HG02798 (cell line): Measurements from ENCODE around the gene UGGT2.
A peak's percentile ranks its signal among the peaks of the same experiment; 100 is the strongest.
"Not testable (repeated sequence)": the region's sequence is repeated elsewhere in the genome, so short reads cannot be mapped to it uniquely, and the experiment has no call there.

ENCODE experiments used
- ATAC-seq: cut with Tn5 transposase; IDR thresholded peaks from one replicate; pipeline ENCODE4 v1.9.1; 2021; ENCODE audit warnings: mild to moderate bottlenecking; ENCODE audit not compliant: unreplicated experiment, poor library complexity

UGGT2 gene

DNA sequence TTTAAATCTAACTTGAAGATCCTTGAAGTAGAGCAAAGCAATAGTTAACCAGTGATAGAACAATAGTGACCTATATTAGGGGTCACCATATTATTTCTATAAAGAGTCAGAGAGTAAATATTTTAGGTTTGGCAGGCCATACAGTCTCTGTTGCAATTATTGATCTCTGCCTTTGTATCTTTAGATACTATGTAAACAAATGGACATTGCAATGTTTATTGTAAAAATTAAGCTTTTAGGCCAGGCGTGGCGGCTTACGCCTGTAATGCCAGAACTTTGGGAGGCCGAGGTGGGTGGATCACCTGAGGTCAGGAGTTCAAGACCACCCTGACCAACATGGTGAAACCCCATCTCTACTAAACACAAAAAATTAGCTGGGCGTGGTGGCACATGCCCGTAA, 80.5 kb downstream of the UGGT2 start:
- ATAC-seq = not testable (repeated sequence)

DNA sequence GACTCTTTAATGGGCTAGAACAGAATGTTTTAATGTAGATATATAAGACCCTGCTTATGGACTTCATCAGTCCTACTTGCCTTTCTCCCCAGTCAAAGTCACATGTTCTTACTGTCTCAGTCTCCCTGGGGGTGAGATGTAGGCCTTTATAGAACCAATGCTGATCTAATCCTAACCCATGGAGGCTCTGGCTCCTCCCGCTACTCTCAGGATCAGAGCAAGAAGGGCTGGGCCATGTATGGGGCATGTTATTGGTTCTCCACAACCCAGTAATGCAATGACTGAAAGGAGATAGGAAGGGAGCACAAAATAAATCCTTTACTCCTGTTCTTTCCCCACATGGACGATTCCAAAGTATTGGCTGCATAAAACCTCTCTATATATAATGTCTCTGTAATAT, 82.3 kb downstream of the UGGT2 start:
- no peak for ATAC-seq

- no peak for ATAC-seq
These were observed 84.3 kb downstream of the UGGT2 start for GRCh38 chr13:95968906-95969305.

- no peak for ATAC-seq
These were observed 95.9 kb downstream of the UGGT2 start for GRCh38 chr13:95957331-95957730.

GRCh38 chr13:95956589-95957148, 96.5 kb downstream of the UGGT2 start:
- peak; percentile 36 for ATAC-seq

GRCh38 chr13:95955719-95956118, 97.5 kb downstream of the UGGT2 start:
- no peak for ATAC-seq

DNA sequence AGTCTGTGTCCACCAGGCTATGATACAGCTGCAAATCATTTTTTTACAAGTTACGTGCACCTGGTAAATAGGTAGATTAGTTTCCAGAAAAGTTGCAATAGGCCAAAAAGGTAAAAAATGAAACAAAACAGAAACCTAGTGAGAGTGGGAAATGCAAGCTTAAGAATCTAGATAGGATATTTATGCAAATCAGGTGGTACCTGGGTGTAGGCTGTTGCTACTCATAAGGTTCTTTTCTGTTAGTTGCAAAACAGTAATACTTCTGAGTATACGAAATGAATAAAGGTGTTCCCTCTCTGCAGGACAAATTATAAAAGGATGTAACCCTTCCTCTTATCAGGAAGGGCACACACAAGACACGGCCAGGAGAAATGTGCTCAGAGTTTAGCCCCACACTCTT, 97.9 kb downstream of the UGGT2 start:
- ATAC-seq = peak; percentile 91

DNA sequence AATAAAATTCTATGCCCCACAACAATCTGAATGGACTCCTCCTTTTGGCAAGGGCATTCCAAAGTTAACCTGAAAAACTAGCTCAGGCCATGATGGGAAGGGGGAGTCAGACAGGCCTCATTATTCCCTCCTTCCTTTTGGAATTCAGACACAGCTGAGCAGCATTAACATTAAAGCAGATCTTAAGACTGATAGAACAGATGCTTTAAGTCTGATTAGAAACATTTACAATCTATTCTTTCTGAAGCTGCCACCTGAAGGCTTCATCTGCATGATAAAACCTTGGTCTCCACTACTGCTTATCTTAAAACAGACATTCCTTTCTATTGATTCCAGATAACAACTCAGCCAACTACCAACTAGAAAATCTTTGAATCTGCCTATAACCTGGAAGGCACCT, 98.9 kb downstream of the UGGT2 start:
- ATAC-seq = no peak

DNA sequence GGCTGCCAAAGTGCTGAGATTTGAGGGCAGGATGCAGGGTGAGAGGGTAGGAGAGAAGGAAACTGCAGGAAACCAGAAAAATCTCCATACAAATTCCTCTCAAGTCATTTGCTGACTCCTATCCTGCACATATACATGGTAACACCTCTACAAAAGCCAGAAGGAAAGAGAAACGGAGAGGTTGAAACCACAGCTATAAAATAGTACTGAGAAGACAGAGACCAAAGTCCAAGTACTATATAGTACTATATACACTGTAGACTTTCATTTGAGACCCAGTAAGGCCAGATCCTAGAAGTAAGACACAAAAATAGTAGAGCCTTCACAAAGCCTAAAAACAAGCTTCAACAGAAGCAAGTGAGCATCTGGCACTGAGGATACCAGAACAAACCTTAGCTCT, 103.1 kb downstream of the UGGT2 start:
- no peak for ATAC-seq

- no peak for ATAC-seq
These were observed 104.5 kb downstream of the UGGT2 start for GRCh38 chr13:95948656-95949055.

DNA sequence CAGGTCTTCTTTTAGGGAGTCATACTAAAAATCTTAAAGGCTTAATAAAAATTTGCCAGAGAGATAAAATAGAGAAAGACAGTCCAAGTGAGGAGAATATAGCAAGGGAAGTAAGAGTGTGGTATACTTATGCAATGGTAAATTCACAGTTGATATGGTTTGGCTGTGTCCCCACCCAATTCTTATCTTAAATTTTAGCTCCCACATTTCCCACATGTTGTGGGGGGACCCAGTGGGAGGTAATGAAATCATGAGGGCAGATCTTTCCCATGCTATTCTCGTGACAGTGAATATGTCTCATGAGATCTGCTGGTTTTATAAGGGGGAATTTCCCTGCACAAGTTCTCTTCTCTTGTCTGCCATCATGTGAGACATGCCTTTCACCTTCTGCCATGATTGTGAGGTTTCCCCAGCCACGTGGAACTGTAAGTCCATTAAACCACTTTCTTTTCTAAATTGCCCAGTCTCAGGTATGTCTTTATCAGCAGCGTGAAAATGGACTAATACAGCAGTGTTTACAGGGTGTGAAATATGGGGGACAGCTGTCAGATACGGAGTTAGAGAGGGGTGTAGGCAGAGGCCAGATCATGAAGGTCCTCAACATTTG, 115.4 kb downstream of the UGGT2 start:
- no peak for ATAC-seq

GRCh38 chr13:95931300-95932025, 121.7 kb downstream of the UGGT2 start:
- no peak for ATAC-seq

DNA sequence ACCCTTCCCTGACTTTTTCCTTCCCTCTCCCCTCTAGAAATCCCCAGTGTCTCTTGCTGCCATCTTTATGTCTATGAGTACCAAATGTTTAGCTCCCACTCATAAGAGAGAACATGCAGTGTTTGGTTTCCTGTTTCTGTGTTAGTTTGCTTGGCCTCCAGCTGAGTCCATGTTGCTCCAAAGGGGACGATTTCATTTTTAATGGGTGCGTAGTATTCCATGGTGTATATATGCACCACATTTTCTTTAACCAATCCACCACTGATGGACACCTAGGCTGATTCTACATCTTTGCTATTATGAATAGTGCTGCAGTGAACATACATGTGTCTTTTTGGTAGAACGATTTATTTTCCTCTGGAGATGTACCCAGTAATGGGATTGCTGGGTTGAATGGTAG, 123.8 kb downstream of the UGGT2 start:
- ATAC-seq = no peak

DNA sequence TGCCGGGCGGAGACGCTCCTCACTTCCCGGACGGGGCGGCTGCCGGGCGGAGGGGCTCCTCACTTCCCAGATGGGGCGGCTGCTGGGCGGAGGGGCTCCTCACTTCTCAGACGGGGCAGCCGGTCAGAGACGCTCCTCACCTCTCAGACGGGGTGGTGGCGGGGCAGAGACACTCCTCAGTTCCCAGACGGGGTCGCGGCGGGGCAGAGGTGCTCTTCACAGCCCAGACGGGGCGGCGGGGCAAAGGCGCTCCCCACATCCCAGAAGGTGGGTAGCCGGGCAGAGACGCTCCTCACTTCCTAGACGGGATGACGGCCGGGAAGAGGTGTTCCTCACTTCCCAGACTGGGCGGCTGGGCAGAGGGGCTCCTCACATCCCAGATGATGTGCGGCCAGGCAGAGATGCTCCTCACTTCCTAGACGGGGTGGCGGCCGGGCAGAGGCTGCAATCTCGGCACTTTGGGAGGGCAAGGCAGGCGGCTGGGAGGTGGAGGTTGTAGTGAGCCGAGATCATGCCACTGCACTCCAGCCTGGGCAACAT, 124.8 kb downstream of the UGGT2 start:
- not testable (repeated sequence) for ATAC-seq

DNA sequence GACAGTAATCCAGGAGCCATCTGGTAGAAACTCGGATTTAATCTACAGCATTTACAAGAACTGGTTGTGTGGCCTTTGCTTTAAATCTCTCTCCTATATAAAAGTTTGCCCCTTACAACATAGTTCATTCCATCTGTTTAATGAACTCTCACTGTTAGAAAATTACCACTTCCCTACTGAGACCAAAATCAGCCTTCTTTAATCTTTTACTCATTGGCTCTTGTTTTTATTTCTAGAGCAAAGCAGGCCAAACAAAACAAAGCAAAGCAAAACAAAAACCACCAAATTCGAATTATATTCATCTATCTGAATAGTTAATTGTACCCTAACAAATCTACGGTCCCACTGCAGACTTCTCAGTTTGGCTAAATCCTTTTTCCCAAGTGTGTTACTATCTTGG, 127.0 kb downstream of the UGGT2 start:
- no peak for ATAC-seq

- no peak for ATAC-seq
These were observed 128.7 kb downstream of the UGGT2 start for GRCh38 chr13:95924389-95924994.

DNA sequence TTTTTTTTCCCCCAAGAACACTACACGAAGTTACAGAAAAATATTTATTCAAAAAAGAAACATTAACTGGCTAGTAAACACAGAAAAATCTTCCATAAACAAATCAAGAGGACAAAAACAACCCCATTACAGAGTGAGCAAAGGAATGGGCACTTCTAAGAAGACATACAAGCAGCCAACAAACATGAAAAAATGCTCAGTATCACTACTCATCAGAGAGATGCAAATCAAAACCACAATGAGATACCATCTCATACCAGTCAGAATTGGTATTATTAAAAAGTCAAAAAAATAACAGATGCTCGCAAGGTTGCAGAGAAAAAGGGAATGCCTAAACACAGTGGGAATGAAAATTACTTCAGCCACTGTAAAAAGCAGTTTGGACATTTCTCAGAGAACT, 131.7 kb downstream of the UGGT2 start:
- peak; percentile 47 for ATAC-seq

GRCh38 chr13:95920485-95920884, 132.7 kb downstream of the UGGT2 start:
- no peak for ATAC-seq

- no peak for ATAC-seq
These were observed 134.3 kb downstream of the UGGT2 start for GRCh38 chr13:95918860-95919259.

- ATAC-seq = no peak
These were observed 138.2 kb downstream of the UGGT2 start for GRCh38 chr13:95914991-95915501.

GRCh38 chr13:95906999-95907398, 146.2 kb downstream of the UGGT2 start:
- no peak for ATAC-seq
